HG03045 (cell line): ENCODE results near the gene KLHL17.
"Not testable (repeated sequence)": the region's sequence is repeated elsewhere in the genome, so short reads cannot be mapped to it uniquely, and the experiment has no call there.

Experiments
- ATAC-seq: cut with Tn5 transposase; IDR thresholded peaks from one replicate; pipeline ENCODE4 v1.9.1; 2021; ENCODE audit warnings: mild to moderate bottlenecking, moderate library complexity; ENCODE audit not compliant: unreplicated experiment

Gene KLHL17

GRCh38 chr1:935751-936231 lies 24.6 kb upstream of the KLHL17 start:
- no peak for ATAC-seq

- ATAC-seq = no peak
Observed at GRCh38 chr1:936348-937264, 23.8 kb upstream of the KLHL17 start.

- ATAC-seq = no peak
Observed at GRCh38 chr1:937521-937920, 22.9 kb upstream of the KLHL17 start.

GRCh38 chr1:938088-938683 lies 22.2 kb upstream of the KLHL17 start:
- no peak for ATAC-seq

DNA sequence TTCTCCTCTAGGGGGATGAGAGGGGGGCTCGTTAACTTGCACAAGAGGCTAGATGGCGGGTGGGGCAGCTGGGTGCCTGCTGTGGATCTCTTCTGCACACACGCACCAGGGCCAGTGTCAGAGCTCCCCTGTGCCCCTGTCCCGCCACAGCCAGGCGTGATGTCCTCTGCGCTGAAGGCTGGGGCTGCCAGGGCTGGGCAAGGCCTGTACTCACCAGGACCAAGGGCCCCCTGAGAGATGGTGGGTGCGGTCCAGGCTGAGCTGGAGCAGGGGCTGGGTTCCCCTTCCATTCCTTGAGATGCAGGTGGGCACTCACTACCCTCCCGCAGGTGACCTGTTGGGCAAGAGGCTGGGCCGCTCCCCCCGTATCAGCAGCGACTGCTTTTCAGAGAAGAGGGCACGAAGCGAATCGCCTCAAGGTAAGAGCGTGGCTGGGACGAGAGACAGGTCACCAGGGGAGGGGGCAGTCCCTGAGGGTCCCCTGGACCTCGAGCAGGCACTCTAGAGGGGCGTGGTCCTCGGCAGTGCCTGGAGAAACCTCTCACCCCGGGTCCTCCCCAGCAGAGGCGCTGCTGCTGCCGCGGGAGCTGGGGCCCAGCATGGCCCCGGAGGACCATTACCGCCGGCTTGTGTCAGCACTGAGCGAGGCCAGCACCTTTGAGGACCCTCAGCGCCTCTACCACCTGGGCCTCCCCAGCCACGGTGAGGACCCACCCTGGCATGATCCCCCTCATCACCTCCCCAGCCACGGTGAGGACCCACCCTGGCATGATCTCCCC lies 21.5 kb upstream of the KLHL17 start:
- no peak for ATAC-seq

GRCh38 chr1:939511-940106 lies 20.8 kb upstream of the KLHL17 start:
- no peak for ATAC-seq

DNA sequence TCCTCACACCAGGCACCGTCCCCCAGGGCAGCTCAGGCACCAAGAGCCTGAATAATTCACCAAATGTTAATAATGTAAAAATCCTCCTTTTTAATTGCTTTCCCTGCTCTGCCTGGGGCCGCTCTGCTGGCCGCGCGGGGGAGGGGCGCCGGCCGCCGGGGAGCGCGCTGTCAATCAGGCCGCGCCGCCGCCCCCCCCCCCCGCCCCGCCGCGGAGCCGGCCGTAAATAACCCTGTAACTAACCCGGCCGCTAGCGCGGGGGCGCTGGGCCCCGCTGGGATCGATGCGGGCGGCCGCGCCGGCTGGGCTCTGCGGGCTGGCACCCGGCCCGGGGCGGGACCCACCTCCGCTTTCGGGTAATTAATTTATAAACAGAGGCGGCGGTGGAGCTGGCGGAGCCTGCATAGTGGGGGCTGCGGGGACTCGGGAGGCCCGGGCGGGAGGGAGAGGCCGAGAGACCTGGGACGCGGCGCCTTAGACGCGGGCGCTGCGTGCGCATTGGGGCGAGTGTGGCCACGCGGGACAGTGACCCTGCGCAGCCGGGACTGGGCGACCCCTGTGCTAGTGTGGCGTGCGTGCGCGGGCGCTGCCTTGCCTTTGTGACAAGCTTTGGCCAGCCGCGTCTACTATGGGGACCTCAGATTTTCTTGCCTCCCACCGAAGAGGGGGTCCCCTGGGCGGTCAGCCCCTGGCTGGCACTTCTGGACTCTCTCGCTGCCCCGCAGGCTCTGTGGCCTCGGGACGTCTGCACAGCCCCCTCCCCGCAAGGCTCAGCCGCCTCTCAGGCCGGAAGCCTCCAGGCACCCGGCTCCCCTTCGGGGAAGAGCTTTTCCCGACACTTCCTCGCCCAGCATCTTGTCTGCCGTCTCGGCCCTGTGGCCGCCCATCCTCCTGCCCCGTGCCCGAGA lies 20.0 kb upstream of the KLHL17 start:
- no peak for ATAC-seq

DNA sequence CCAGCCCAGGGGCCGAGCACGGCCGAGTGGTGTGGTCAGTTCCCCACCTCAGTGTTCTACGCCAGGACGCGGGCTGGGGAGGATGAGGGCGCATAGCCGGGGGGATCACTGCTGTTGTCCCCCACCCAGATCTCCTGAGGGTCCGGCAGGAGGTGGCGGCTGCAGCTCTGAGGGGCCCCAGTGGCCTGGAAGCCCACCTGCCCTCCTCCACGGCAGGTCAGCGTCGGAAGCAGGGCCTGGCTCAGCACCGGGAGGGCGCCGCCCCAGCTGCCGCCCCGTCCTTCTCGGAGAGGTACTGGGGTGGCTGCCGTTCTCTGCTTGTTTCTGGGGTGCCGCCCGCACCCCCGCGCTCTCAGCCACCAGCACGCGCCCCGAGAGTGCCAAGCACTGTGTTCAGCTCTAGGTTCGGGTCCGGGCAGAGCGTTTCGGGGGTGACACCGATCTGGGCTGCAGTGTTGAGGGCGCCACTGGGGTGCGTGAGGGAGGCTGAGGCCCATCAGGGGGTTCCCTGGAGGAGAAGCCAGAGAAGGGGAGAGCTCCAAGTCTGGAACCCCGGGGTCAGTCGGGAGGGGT lies 19.3 kb upstream of the KLHL17 start:
- ATAC-seq = no peak

DNA sequence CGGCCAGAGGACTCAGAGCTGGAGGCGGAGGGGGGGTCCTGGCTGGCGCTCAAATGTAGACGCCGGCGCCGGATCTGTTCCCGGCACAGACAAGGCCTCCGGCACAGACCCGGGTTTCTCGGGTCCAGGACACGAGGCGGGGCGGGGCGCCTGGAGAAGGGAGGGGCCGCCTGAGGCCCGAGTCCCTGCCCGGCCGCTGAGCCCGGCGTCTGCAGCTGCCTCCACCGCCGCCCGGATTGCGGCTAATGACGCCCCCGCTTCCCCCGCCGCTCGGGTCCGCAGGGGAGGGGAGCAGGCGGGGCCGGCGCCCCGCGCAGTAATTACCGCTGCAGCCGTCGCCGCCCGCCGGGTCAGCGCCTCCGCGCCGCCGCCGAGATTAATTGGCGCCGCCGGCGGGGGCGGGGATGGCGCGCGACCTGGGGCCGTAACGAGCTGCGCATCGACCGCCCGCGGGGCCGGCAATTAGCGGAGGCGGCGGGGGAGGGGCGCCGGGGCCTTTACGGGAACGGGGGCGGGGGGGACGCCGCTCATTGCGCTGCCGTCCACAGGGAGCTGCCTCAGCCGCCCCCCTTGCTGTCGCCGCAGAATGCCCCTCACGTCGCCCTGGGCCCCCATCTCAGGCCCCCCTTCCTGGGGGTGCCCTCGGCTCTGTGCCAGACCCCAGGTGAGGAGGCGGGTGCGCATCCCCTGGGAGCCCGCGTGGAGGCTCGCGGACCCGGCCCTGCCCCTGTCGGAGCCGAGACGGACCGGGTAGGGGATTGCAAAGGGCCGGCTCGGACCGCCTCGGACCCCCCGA lies 18.6 kb upstream of the KLHL17 start:
- no peak for ATAC-seq

DNA sequence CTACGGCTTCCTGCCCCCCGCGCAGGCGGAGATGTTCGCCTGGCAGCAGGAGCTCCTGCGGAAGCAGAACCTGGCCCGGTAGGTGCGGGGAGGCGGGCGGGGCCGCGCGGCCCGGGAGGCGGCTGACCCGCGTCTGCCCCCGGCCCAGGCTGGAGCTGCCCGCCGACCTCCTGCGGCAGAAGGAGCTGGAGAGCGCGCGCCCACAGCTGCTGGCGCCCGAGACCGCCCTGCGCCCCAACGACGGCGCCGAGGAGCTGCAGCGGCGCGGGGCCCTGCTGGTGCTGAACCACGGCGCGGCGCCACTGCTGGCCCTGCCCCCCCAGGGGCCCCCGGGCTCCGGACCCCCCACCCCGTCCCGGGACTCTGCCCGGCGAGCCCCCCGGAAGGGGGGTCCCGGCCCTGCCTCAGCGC lies 18.0 kb upstream of the KLHL17 start:
- no peak for ATAC-seq

DNA sequence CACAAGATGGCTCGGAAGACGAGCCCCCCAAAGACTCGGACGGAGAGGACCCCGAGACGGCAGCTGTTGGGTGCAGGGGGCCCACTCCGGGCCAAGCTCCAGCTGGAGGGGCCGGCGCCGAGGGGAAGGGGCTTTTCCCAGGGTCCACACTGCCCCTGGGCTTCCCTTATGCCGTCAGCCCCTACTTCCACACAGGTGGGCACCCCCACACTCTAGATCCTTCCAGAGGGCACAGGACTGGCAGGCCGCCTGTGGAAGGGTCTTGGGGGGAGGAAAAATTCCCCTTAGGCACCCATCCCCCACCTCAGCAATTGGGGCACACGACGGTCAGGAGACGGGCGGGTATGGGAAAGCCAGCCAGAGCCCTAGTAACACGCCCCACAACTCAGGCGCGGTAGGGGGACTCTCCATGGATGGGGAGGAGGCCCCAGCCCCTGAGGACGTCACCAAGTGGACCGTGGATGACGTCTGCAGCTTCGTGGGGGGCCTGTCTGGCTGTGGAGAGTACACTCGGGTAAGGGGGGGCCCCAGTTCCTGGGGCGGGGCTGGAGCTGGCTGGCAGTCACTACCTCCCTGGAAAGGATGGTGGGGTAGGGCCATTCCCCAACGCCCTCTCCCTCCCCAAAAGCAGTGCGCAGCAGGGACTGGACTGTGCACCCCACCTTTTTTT lies 17.4 kb upstream of the KLHL17 start:
- ATAC-seq = no peak

- no peak for ATAC-seq
Observed at GRCh38 chr1:943545-944340, 16.6 kb upstream of the KLHL17 start.

- ATAC-seq = no peak
Observed at GRCh38 chr1:944341-945325, 15.8 kb upstream of the KLHL17 start.

DNA sequence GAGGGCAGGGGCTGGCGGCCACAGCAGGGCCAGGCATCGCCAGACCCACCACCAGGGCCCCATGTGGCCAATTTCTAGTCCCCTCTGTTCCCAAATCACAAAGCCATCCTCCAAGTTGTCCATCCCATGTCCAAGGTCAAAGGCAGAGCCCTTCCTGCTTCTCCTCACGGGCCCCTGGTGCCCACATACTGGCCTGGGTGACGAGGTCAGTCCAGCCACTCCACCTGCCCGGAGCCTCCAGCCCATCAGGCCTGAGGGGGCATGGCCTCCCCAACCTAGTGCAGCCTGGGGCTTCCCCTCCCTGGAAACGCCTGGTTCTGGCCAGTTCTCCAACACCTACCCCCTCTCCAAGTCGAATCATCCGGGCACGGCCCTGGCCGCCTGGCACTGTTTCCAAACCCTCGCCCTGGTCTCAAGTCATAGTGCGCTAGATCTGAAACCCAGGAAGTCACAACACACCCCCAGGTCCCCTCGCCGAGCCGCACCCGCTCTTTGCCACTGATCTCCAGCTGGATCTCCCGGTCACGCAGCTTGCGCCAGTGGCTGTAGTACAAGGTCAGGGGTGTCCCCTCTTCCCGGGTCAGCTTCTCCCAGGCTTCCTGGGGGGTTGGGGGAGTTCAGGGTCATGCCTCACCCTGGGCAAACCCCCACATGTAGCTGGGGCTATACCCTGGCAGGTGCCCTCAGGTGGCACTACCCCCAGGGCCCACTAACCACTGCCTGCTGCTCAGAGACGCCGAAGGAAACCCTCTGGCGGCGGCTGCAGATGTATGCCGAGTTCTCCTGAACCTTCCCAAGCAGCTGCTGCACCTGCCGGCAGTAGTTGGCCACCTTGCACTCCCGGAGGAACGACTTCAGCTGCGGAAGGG lies 14.5 kb upstream of the KLHL17 start:
- no peak for ATAC-seq

DNA sequence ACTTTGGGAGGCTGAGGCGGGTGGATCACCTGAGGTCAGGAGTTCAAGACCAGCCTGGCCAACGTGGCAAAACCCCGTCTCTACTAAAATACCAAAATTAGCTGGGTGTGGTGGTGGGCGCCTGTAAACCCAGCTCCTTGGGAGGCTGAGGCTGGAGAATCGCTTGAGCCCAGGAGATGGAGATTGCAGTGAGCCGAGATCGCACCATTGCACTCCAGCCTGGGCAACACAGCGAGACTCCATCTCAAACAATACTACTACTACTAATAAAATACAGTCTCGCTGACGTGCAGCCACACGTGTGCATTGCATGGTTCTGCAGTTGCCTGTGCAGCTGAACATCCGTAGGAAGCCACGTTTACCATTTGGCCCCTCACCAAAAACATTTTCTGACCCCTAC lies 13.6 kb upstream of the KLHL17 start:
- not testable (repeated sequence) for ATAC-seq
